Erythroblast (primary cell): Measurements from ENCODE around the gene GDF10.

Source experiments
- GATA1 ChIP-seq: IDR thresholded peaks from 2 replicates; pipeline ENCODE4 v1.6.1; 2011; ENCODE audit warnings: low read depth, mild to moderate bottlenecking, control low read depth, low read length, moderate library complexity
- POLR2A ChIP-seq: IDR thresholded peaks from 2 replicates; pipeline ENCODE4 v1.6.1; 2011; ENCODE audit warnings: mild to moderate bottlenecking, low read length

DNA sequence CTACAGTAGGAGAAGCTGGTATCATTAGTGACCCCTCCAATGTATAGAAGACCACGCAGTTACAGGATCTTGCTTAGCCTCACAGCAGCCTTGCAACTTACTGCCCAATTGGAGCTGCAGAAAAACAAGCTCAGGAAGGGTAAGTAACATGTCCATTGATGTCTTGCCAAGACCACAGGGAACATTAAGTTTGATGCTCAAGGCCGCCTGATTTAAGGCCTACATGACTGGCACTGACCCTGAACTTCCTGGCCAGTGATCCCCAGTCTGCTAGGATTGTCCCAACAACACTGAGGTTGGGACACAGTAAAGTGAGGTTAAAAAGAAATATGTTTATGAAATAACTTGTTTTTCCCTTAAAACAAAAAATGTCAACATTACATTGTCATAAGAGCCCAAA, 15.4 kb downstream of the GDF10 start:
- TF ChIP-seq POLR2A (no peak), GATA1 (no peak)
